CD4-positive, alpha-beta T cell treated with Interleukin-4 for 4 hours (primary cell): Measurements from ENCODE around the gene PDGFA.

Experiments
- DNase-seq: peaks from one replicate; pipeline ENCODE4 v3.0.0-alpha.2; 2020

Gene PDGFA

GRCh38 chr7:457814-458510 is 61.7 kb downstream of the PDGFA start:
- no peak for DNase-seq

GRCh38 chr7:455110-455928 is 64.3 kb downstream of the PDGFA start:
- DNase-seq: no peak

- DNase-seq: no peak
Observed at GRCh38 chr7:454356-455109, 65.1 kb downstream of the PDGFA start.

GRCh38 chr7:453597-454306 is 65.9 kb downstream of the PDGFA start:
- DNase-seq: no peak

GRCh38 chr7:452791-453455 is 66.7 kb downstream of the PDGFA start:
- no peak for DNase-seq

GRCh38 chr7:452226-452751 is 67.4 kb downstream of the PDGFA start:
- DNase-seq: no peak

- DNase-seq: no peak
Observed at GRCh38 chr7:451255-452225, 68.1 kb downstream of the PDGFA start.

- no peak for DNase-seq
Observed at GRCh38 chr7:450741-451140, 68.9 kb downstream of the PDGFA start.

- no peak for DNase-seq
Observed at GRCh38 chr7:450036-450435, 69.6 kb downstream of the PDGFA start.

- no peak for DNase-seq
Observed at GRCh38 chr7:449324-450019, 70.2 kb downstream of the PDGFA start.

- no peak for DNase-seq
Observed at GRCh38 chr7:447523-447922, 72.1 kb downstream of the PDGFA start.
